GM12891 (cell line): ENCODE data around the gene FBXO9.

Experiments
- POLR2A ChIP-seq: IDR thresholded peaks from 2 replicates; pipeline ENCODE4 v1.6.1; 2011; ENCODE audit warnings: low read depth, low read length, control low read depth
- POLR2AphosphoS5 ChIP-seq: IDR thresholded peaks from 2 replicates; pipeline ENCODE4 v1.6.1; 2011; ENCODE audit warnings: low read depth, low read length, control low read depth

DNA sequence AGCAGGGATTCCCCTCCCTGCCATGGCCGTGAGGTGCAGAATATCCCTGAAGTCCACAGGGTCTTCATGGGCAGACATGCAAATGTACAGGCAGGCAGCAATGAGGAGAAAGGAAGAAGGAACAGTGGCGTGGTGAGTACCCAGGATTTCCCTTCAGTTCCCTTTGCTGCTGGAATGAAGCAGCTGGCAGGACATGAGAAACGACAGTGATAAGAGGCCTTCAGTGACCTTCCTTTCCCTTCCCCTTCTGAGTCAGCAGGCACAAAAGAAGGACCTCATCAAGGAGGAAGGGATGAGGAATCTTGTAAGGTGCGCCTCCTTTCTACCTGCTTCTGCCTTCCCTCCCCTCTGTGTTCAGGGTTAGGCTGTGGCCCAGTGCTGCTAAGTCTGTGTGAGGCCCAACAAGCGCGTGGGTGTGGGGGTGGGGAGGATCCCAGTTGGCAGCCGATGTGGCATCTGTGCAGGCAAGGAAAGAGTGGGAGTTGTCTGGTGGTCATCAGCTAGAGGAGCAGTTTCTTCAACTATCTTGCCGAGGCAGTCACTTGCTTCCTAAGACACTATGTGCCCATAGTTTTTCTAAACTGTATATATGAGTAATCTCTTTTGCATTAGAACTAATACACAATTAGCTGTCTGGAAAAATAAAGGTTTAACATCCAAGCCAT lies 29.5 kb upstream of the FBXO9 start:
- TF ChIP-seq POLR2A (no peak), POLR2AphosphoS5 (no peak)
